Measurements from ENCODE around the gene ROBO4. TPM values are rescaled to one million over a fixed set of nuclear protein-coding genes. Genes with fewer than 3 reads are reported as not detected.

The ROBO4 gene
- total RNA-seq, 1 donor from 2014 or later: 3.6 TPM

DNA sequence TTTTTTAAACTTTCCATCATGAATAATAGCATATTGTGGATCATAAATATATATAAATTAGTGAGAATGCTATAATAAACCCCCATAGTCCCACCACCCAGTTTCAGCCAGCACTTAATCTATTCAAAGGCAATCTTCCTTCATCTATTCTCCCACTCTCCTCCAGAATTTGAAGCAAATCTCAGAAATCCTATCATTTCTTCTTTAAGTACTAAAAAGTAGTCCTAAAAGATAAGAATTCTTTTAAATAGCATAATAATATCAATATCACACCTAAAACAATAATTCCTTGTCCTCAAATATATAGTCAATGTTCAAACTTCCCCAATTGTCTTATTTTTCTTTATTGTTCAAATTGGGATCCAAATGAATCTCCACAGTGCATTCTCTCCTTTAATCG is 57.0 kb downstream of the ROBO4 start:
- no peak for DNase-seq

DNA sequence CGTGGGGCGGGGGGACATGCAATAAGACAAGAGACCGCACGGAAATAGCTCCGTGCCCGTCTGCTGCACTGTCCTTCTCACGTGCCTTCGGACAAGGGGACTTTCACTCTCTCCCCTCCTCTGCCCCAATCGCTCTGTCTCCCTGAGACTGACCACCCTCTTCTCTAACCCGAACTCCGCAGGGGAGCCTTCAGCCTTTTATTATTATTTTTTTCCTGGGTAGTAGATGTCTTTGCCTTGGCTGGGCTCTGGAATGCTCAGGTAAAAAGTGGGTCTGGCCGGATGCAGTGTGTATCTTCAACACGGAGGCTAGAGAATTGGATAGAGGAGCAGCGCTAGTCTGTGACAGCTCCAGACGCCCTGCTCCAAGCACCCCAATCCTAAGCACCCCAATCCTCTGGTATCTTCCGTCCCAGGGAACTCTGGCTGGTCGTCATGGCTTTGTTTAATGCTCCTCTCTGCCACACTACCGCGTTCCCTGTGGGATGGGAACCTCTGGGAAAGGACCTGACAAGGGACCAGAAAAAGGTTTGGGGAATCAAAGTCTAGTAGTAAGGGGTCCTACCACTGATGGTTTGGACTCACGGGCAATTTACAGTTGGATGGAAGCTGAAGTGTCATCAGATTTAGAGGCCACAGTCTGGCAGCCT is 57.6 kb downstream of the ROBO4 start:
- DNase-seq: no peak

DNA sequence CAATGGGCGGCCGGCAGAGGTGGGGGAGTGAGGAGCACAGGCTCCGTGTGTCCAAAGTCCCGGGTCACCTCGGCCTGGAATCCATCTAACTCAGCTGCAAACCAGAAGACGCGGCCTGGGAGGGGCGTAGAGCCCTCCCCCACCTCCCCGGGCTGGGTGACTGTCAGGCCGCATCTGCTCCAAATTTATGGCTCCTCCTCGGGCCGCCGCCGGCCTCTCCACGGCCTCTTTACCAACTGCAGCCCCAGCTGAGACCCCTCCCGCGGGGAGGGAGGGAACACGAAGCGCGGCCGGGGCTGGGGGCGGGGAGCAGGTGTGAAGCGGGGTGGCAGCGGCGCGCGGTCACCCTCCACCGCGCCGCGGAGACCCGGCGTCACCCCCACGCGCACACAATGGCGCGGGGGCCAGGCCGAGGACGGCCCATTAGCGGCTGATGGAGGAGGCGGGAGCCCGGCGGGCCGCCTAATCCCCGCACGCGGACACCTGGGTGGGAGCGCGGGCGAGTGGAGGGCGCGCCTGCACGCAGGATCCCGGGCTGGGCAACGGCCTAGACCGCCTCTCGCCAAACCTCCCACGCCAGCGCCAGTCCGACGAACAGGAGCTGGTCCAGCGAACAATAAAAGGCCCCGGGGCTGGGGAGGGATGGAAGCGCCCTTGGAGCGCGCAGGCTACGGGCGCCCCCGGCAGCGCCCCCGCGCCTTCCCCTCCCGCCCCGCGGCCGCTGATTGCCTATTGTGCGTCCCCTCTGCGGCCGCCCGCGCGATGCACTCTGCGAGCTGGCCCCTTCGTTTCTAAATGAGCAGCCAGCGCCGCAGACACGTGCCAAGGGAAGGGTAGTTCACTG is 58.3 kb downstream of the ROBO4 start:
- DNase-seq: no peak

DNA sequence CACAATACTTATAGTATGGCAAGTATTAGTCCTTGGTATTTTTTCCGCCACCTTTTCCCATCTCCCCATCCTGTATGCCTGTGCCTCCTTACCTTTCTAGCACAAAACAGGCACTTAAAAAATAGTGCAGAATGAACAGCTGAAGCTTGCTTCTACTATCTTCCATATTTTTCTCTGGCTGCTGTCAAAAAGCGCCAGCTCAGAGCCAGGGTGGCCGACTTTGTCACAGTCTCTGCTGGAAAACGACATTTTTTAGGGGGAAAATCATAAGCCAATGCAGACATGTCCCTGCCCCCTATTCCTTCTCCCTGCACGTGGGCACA is 58.9 kb downstream of the ROBO4 start:
- DNase-seq: no peak

- no peak for DNase-seq
Measured at GRCh38 chr11:124837491-124837856, 60.2 kb downstream of the ROBO4 start.

- DNase-seq: no peak
Measured at GRCh38 chr11:124835918-124836317, 61.7 kb downstream of the ROBO4 start.

- DNase-seq: no peak
Measured at GRCh38 chr11:124834526-124835180, 63.0 kb downstream of the ROBO4 start.

Other genes starting within 250 kb of the ROBO4 start
- 9.7 TPM for gene SIAE, start 224.1 kb downstream of the ROBO4 start, total RNA-seq
- 5.1 TPM for gene SPA17, start 224.0 kb downstream of the ROBO4 start, total RNA-seq
- 2.7 TPM for gene NRGN, start 157.9 kb downstream of the ROBO4 start, total RNA-seq
- not detected for gene VSIG2, start 145.6 kb downstream of the ROBO4 start, total RNA-seq
- gene ESAM, start 135.6 kb downstream of the ROBO4 start, total RNA-seq: 3.7 TPM
- gene MSANTD2, start 97.5 kb downstream of the ROBO4 start, total RNA-seq: 18.9 TPM
- gene ROBO3, start 32.4 kb downstream of the ROBO4 start, total RNA-seq: 4.2 TPM
- not detected for gene HEPN1, start 21.4 kb upstream of the ROBO4 start, total RNA-seq
- 12.6 TPM for gene HEPACAM, start 38.2 kb upstream of the ROBO4 start, total RNA-seq
- gene CCDC15, start 56.3 kb upstream of the ROBO4 start, total RNA-seq: 2.5 TPM
- 3.4 TPM for gene SLC37A2, start 165.4 kb upstream of the ROBO4 start, total RNA-seq
- 23.9 TPM for gene TMEM218, start 213.8 kb upstream of the ROBO4 start, total RNA-seq

All from occipital lobe (tissue), 2 donors.